K562 (cell line): ENCODE data around the gene CFAP54. TPM values are rescaled to one million over a fixed set of nuclear protein-coding genes. Genes with fewer than 3 reads are reported as not detected.

ENCODE experiments used
- ATAC-seq: fragments of 200-7000 bp; cut with Tn5 transposase; 3 replicates; pipeline ENCODE4 v1.9.1; 2020; ENCODE audit warnings: moderate library complexity
- BruUV-seq: library from RNA; stranded (reverse); fragments of 400-500 nt; replicated peaks from 2 replicates; lab custom pipeline; 2021; lab: Mats Ljungman, UMichigan
- CTCF ChIA-PET: fragments of 300-600 bp; formaldehyde crosslinking; extraction: SDS; loops from one replicate; lab custom pipeline; 2021; ENCODE audit warnings: low intra/inter-chr PET ratio; lab: Yijun Ruan, JAX
- POLR2A ChIA-PET: fragments of 300-600, 350-650 bp; sonication (Branson Sonifier 250); formaldehyde crosslinking; extraction: SDS; loops from one replicate; lab custom pipeline; 2021; ENCODE audit warnings: antibody characterized with exemption, inconsistent platforms; lab: Yijun Ruan, JAX
- DNase-seq, 4 experiments: peaks; one replicate each; pipeline versions ENCODE4 v3.0.0 to v3.0.0-alpha.2; 2011 to 2018; ENCODE audit warnings: low spot score in 3 of 4, mixed read lengths in 3 of 4; ENCODE audit errors: extremely low read depth in 1 of 4
- FAIRE-seq: peaks from 2 replicates; lab custom pipeline; 2011; peaks lifted over from hg19 to GRCh38; lab: Jason Lieb, UNC
- H2AFZ ChIP-seq: 2 replicates; pipeline ENCODE4 v1.6.0; 2011; ENCODE audit warnings: low read depth, low read length, control low read depth, inconsistent platforms
- H3K27ac ChIP-seq: fragments of 200-600 bp; 3 replicates; pipeline ENCODE4 v1.8.0; 2011; ENCODE audit warnings: low read depth, mild to moderate bottlenecking, control low read depth, inconsistent platforms, low read length, moderate library complexity, mixed read lengths; ENCODE audit errors: extremely low read depth
- H3K27me3 ChIP-seq, 2 experiments: fragments of 300-600 bp in 1 of 2; 2 replicates in 1 of 2; 3 replicates in 1 of 2; pipeline versions ENCODE4 v1.6.0 to v1.8.0; 2011; ENCODE audit warnings: inconsistent platforms in 2 of 2, low read length in 2 of 2, mild to moderate bottlenecking in 1 of 2, mixed read lengths in 1 of 2, moderate library complexity in 1 of 2; ENCODE audit not compliant: control insufficient read depth in 2 of 2, insufficient read depth in 2 of 2
- H3K36me3 ChIP-seq: fragments of 300-600 bp; 3 replicates; pipeline ENCODE4 v1.8.0; 2011; ENCODE audit warnings: mild to moderate bottlenecking, low read length, inconsistent platforms; ENCODE audit not compliant: control insufficient read depth, insufficient read depth
- H3K4me1 ChIP-seq, 2 experiments: fragments of 200-600 bp in 1 of 2; replicated peaks in 1 of 2; 2 replicates in 1 of 2; 3 replicates in 1 of 2; pipeline versions ENCODE4 v1.5.1 to v1.8.0; 2011; ENCODE audit warnings: inconsistent platforms in 2 of 2, low read length in 2 of 2, mild to moderate bottlenecking in 1 of 2, mixed read lengths in 1 of 2, moderate library complexity in 1 of 2; ENCODE audit not compliant: control insufficient read depth in 2 of 2, insufficient read depth in 2 of 2
- H3K4me2 ChIP-seq: 2 replicates; pipeline ENCODE4 v1.6.1; 2011; ENCODE audit warnings: low read length, control low read depth, inconsistent platforms, mixed read lengths; ENCODE audit not compliant: insufficient read depth
- H3K4me3 ChIP-seq: fragments of 200-600 bp; sonication (generic), shearing (Covaris generic); 2 replicates; pipeline ENCODE4 v1.5.1; 2016; ENCODE audit warnings: control low read depth, inconsistent platforms
- H3K79me2 ChIP-seq: fragments of 200-600 bp; 3 replicates; pipeline ENCODE4 v1.8.0; 2011; ENCODE audit warnings: low read length, inconsistent platforms; ENCODE audit not compliant: control insufficient read depth, insufficient read depth
- H3K9ac ChIP-seq, 2 experiments: 2 replicates each; pipeline versions ENCODE4 v1.6.0 to v1.6.1; 2011; ENCODE audit warnings: low read depth in 2 of 2, low read length in 2 of 2, control low read depth in 1 of 2, inconsistent platforms in 1 of 2, mild to moderate bottlenecking in 1 of 2, mixed read lengths in 1 of 2; ENCODE audit not compliant: insufficient read depth in 1 of 2
- H3K9me1 ChIP-seq: one replicate; pipeline ENCODE4 v1.6.0; 2011; ENCODE audit warnings: inconsistent platforms, mild to moderate bottlenecking, low read length, moderate library complexity; ENCODE audit not compliant: control insufficient read depth, insufficient read depth
- H3K9me3 ChIP-seq: replicated peaks from 2 replicates; pipeline ENCODE4 v1.5.1; 2011; ENCODE audit warnings: low read depth, low read length, inconsistent platforms; ENCODE audit not compliant: control insufficient read depth, insufficient read depth
- H4K20me1 ChIP-seq: replicated peaks from 2 replicates; pipeline ENCODE4 v1.6.1; 2011; ENCODE audit warnings: low read length, inconsistent platforms, mixed read lengths; ENCODE audit not compliant: control insufficient read depth, insufficient read depth
- ETV6 ChIP-seq, 3 experiments: fragments of 150-350 bp in 1 of 3; sonication (generic) in 1 of 3; formaldehyde crosslinking in 1 of 3; IDR thresholded peaks; 2 replicates each; pipeline versions ENCODE4 v1.6.1 to v1.8.0; 2014 to 2022; ENCODE audit warnings: borderline replicate concordance in 2 of 3, low read depth in 2 of 3, antibody characterized with exemption in 1 of 3, low read length in 1 of 3, mild to moderate bottlenecking in 1 of 3, missing genetic modification reagents in 1 of 3
- EZH2 ChIP-seq: IDR thresholded peaks from 2 replicates; pipeline ENCODE4 v1.6.1; 2012; ENCODE audit warnings: low read depth, mild to moderate bottlenecking, inconsistent platforms, low read length, borderline replicate concordance
- GABPA ChIP-seq: fragments of 200-800 bp; sonication (Bioruptor generic); conservative IDR thresholded peaks from 2 replicates; pipeline ENCODE4 v1.6.1; 2016; ENCODE audit warnings: low read depth, missing genetic modification characterization, missing compliant biosample characterization
- HIVEP1 ChIP-seq: fragments of 250-450 bp; sonication (Bioruptor Pico); IDR thresholded peaks from 2 replicates; pipeline ENCODE4 v1.4.0; 2020; ENCODE audit warnings: mild to moderate bottlenecking
- HMBOX1 ChIP-seq: sonication (generic); IDR thresholded peaks from 2 replicates; pipeline ENCODE4 v1.6.1; 2016
- KDM2B ChIP-seq: fragments of 250-450 bp; sonication (Bioruptor Pico); IDR thresholded peaks from 2 replicates; pipeline ENCODE4 v1.8.0; 2021; ENCODE audit warnings: mild to moderate bottlenecking, moderate library complexity
- NBN ChIP-seq: fragments of 450-650 bp; IDR thresholded peaks from 2 replicates; pipeline ENCODE4 v1.6.1; 2016; ENCODE audit warnings: low read depth, mild to moderate bottlenecking
- NCOR1 ChIP-seq: fragments of 450-650 bp; IDR thresholded peaks from 2 replicates; pipeline ENCODE4 v1.6.1; 2016; ENCODE audit warnings: mild to moderate bottlenecking, moderate library complexity
- NR4A1 ChIP-seq, 2 experiments: fragments of 250-450 bp in 1 of 2; fragments of 450-650 bp in 1 of 2; sonication (Bioruptor Pico) in 1 of 2; IDR thresholded peaks; 2 replicates each; pipeline versions ENCODE4 v1.4.0 to v1.6.1; 2016 to 2020; ENCODE audit warnings: mild to moderate bottlenecking in 2 of 2, missing compliant biosample characterization in 1 of 2, missing genetic modification characterization in 1 of 2, moderate library complexity in 1 of 2
- SP1 ChIP-seq: sonication (generic); formaldehyde crosslinking; IDR thresholded peaks from 2 replicates; pipeline ENCODE4 v1.8.1; 2022; ENCODE audit warnings: mild to moderate bottlenecking, missing genetic modification reagents
- SPI1 ChIP-seq: IDR thresholded peaks from 2 replicates; pipeline ENCODE4 v1.6.1; 2011; ENCODE audit warnings: low read depth, low read length, control low read depth, borderline replicate concordance
- WHSC1 ChIP-seq: IDR thresholded peaks from one replicate; pipeline ENCODE4 v1.6.1; 2012; ENCODE audit warnings: low read length, control low read depth, inconsistent platforms
- XRCC4 ChIP-seq: IDR thresholded peaks from one replicate; pipeline ENCODE4 v1.6.1; 2011; ENCODE audit not compliant: insufficient read depth, insufficient read length; ENCODE audit errors: extremely low read depth
- ZBTB17 ChIP-seq: fragments of 450-650 bp; formaldehyde crosslinking; IDR thresholded peaks from 2 replicates; pipeline ENCODE4 v1.4.0; 2020; ENCODE audit warnings: mild to moderate bottlenecking
- ZFPM2 ChIP-seq: fragments of 250-450 bp; sonication (Bioruptor Pico); IDR thresholded peaks from 2 replicates; pipeline ENCODE4 v1.5.1; 2022; ENCODE audit warnings: mild to moderate bottlenecking
- ZNF354B ChIP-seq: fragments of 250-450 bp; sonication (Bioruptor Pico); IDR thresholded peaks from 2 replicates; pipeline ENCODE4 v1.4.0; 2020
- ZNF655 ChIP-seq: fragments of 250-450 bp; sonication (Bioruptor Pico); IDR thresholded peaks from 2 replicates; pipeline ENCODE4 v1.5.0; 2021
- WGBS: fragments of 100-300 bp; shearing (Covaris generic); methylation state at CpG from one replicate; pipeline ENCODE4 v1.1.6; 2016; ENCODE audit warnings: low coverage, mixed read lengths; ENCODE audit not compliant: insufficient coverage; ENCODE audit errors: missing lambda C conversion rate; 5-methylcytosine and 5-hydroxymethylcytosine counted together
- in situ Hi-C: fragments of 300-500 bp; cut with MboI; formaldehyde crosslinking; loops from 4 replicates; pipeline ENCODE4 v1.15.0; 2018; ENCODE audit warnings: inconsistent platforms, mixed read lengths
- intact Hi-C: fragments of 100-400 bp; cut with micrococcal nuclease; formaldehyde crosslinking; loops from 2 replicates; pipeline ENCODE4 v1.14.2; 2022
- polyA plus RNA-seq, 8 experiments: library from polyadenylated mRNA; depleted of rRNA in 4 of 8; stranded (reverse) in 5 of 8; unstranded in 3 of 8; fragments of >200 nt; fragmentation: Nextera tagmentation in 2 of 8; fragmentation: Illumina TruSeq in 1 of 8; extraction: Ambion mirVana in 2 of 8; extraction: Trizol in 1 of 8; gene quantifications; 2 replicates each; pipeline versions ENCODE4 v1.2.1 to v1.2.3, GENCODE V29; 2011 to 2014; ENCODE audit warnings: inconsistent platforms in 1 of 8, missing spikeins in 1 of 8
- total RNA-seq, 7 experiments: library from RNA; depleted of rRNA in 6 of 7; stranded (reverse); fragments of >200 nt in 6 of 7; fragmentation: Illumina TruSeq in 2 of 7; extraction: Trizol in 2 of 7; gene quantifications; 2 replicates each; pipeline versions ENCODE4 v1.2.1 to v1.2.3, GENCODE V29; 2011 to 2021; ENCODE audit warnings: low replicate concordance in 1 of 7

CFAP54 gene
- total and polyA plus RNA-seq, 9 of the 15 experiments (the other 6 are each of a cell fraction or from before 2014, with no cell fraction given): 0.03 to 0.23 (median 0.10) TPM; not detected in 3

DNA sequence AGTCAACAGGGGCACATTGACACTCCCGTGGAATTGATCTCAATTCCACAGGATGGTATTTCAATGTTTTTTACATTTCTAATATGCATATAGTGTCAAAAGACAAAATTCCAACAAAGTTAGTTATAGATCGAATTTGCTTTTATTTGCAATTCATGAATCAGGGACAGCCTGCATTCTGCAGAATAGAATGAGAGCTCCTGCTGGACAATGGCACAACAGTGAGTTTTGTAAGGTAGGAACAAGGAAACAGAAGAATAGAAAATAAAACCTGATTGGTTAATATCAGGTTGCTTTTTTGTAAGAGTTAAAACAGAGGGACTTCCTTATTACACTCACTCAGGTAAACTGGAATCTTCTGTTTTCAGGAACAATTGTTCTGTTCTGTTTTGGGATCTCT is 384.8 kb downstream of the CFAP54 start:
- ATAC-seq: peak; percentile 58; the same call in 2 of the 3 replicates
- no peak for DNase-seq
- in situ Hi-C loops (no loop called here), intact Hi-C loops (no loop called here)
- no peak overlapping the region for H3K9ac ChIP-seq
- no peak overlapping the region for H3K27ac ChIP-seq
- TF ChIP-seq NBN (no peak), ZFPM2 (no peak), ZNF354B (CRISPR knock-in tag) (no peak), NCOR1 (no peak), GABPA (no peak), HIVEP1 (CRISPR knock-in tag) (no peak), HMBOX1 (no peak), SPI1 (no peak), EZH2 (no peak), NR4A1 (CRISPR knock-in tag; IDR thresholded peaks at IDR 0.05) (no peak), NR4A1 (tag; IDR thresholded peaks at IDR 0.05) (no peak), WHSC1 (no peak), KDM2B (CRISPR knock-in tag) (no peak), SP1 (CRISPR knock-in tag) (no peak), XRCC4 (no peak), ZNF655 (no peak), ZBTB17 (CRISPR knock-in tag) (no peak), ETV6 (IDR thresholded peaks at IDR 0.05; ENCODE audit: borderline replicate concordance in 1 of 2, low read depth in 2 of 2, low read length in 1 of 2) (no peak), ETV6 (CRISPR knock-in tag; IDR thresholded peaks at IDR 0.05; ENCODE audit: borderline replicate concordance) (no peak)
- no peaks in the 10 kb centered on the region for H4K20me1 ChIP-seq
- 0% methylated on average over 2 of the region's 2 CpGs for WGBS
- no peak for FAIRE-seq
- no peaks in the 10 kb centered on the region for H3K9me1 ChIP-seq
- H3K4me1 ChIP-seq: no peaks in the 10 kb centered on the region
- peak overlapping the region; percentile 14; the same call in 1 of the 2 replicates for H3K4me3 ChIP-seq
- H3K9me3 ChIP-seq: no peaks in the 10 kb centered on the region
- H3K36me3 ChIP-seq: no peaks in the 10 kb centered on the region
- H3K4me2 ChIP-seq: peak overlapping the region; percentile 1; the same call in 1 of the 2 replicates
- CTCF ChIA-PET: no interaction called here
- POLR2A ChIA-PET: interaction anchor here (0.9 kb wide), 1 partner anchor 12 kb away, joined by 4 read pairs; no protein-coding TSS in a partner anchor
- BruUV-seq: no TSS peak
- peak overlapping the region; percentile 60 for H2AFZ ChIP-seq
- H3K79me2 ChIP-seq: no peaks in the 10 kb centered on the region
- H3K27me3 ChIP-seq: peaks cover 3 to 5% of the 10 kb centered on the region in 2 experiments; a peak in 2 of 5 replicates
